GM21526 (cell line): Measurements from ENCODE around the gene SMIM1.
"Not testable (repeated sequence)": the region's sequence is repeated elsewhere in the genome, so short reads cannot be mapped to it uniquely, and the experiment has no call there.

Source experiments
- ATAC-seq: cut with Tn5 transposase; IDR thresholded peaks from one replicate; pipeline ENCODE4 v1.9.1; 2021; ENCODE audit warnings: moderate library complexity; ENCODE audit not compliant: unreplicated experiment, low FRiP score

SMIM1 gene

GRCh38 chr1:3789421-3790300 is 17.1 kb downstream of the SMIM1 start:
- ATAC-seq, result no peak

- ATAC-seq, result no peak
Measured at GRCh38 chr1:3790500-3790923, 18.0 kb downstream of the SMIM1 start.

- ATAC-seq, result no peak
Measured at GRCh38 chr1:3790952-3791351, 18.4 kb downstream of the SMIM1 start.

GRCh38 chr1:3795453-3796214 is 23.1 kb downstream of the SMIM1 start:
- no peak for ATAC-seq

- ATAC-seq, result peak; percentile 96
Measured at GRCh38 chr1:3796215-3797061, 23.9 kb downstream of the SMIM1 start, which contains the start of gene LRRC47. Gene LRRC47, minus strand, starts transcription at chr1:3796498. Its CDS starts 22 bp downstream, at chr1:3796476.

GRCh38 chr1:3799976-3800685 is 27.6 kb downstream of the SMIM1 start:
- no peak for ATAC-seq

- not testable (repeated sequence) for ATAC-seq
Measured at GRCh38 chr1:3800795-3801194, 28.2 kb downstream of the SMIM1 start.

- ATAC-seq, result no peak
Measured at GRCh38 chr1:3803905-3804626, 31.5 kb downstream of the SMIM1 start.

- ATAC-seq, result not testable (repeated sequence)
Measured at GRCh38 chr1:3804627-3804944, 32.0 kb downstream of the SMIM1 start.

- no peak for ATAC-seq
Measured at GRCh38 chr1:3805038-3805437, 32.5 kb downstream of the SMIM1 start.

- ATAC-seq, result no peak
Measured at GRCh38 chr1:3807769-3808168, 35.2 kb downstream of the SMIM1 start.

GRCh38 chr1:3809680-3810079 is 37.1 kb downstream of the SMIM1 start:
- no peak for ATAC-seq

GRCh38 chr1:3810149-3810761 is 37.7 kb downstream of the SMIM1 start:
- not testable (repeated sequence) for ATAC-seq

- ATAC-seq, result no peak
Measured at GRCh38 chr1:3811595-3811911, 39.0 kb downstream of the SMIM1 start.

GRCh38 chr1:3814065-3814464 is 41.5 kb downstream of the SMIM1 start:
- no peak for ATAC-seq

GRCh38 chr1:3814771-3815561 is 42.4 kb downstream of the SMIM1 start:
- no peak for ATAC-seq

- ATAC-seq, result no peak
Measured at GRCh38 chr1:3816331-3817137, 44.0 kb downstream of the SMIM1 start.
